Measurements from ENCODE around the gene OSBPL6.

OSBPL6 gene

DNA sequence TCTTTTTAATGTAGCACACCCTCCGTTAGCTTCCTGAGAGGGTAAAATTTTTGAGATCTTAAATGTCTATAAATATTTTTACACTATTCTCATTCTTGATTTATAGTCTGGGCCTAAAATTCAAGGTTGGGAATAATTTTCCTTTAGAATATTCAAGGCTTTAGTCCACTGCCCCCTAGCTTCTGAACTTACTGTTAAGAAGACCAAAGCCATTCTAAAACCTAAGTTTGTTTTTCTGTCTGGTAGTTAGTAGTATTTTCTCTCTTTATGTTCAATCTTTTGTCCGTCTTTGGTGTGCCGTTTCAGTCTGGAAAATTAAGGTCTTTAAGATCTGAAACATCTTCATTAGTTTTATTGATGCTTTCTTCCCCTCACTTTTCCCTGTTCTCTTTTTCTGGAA is 14.5 kb downstream of the OSBPL6 start:
- no peak overlapping the region for H3K4me3 Mint-ChIP-seq
- H3K36me3 Mint-ChIP-seq (ENCODE audit: low read depth) = no peaks in the 10 kb centered on the region
- H3K9me3 Mint-ChIP-seq = no peaks in the 10 kb centered on the region
- no peaks in the 10 kb centered on the region for H3K4me1 Mint-ChIP-seq (ENCODE audit: low read depth)
- H3K27ac Mint-ChIP-seq = no peak overlapping the region
- H3K27me3 Mint-ChIP-seq (ENCODE audit: low read depth) = peaks cover 22% of the 10 kb centered on the region

DNA sequence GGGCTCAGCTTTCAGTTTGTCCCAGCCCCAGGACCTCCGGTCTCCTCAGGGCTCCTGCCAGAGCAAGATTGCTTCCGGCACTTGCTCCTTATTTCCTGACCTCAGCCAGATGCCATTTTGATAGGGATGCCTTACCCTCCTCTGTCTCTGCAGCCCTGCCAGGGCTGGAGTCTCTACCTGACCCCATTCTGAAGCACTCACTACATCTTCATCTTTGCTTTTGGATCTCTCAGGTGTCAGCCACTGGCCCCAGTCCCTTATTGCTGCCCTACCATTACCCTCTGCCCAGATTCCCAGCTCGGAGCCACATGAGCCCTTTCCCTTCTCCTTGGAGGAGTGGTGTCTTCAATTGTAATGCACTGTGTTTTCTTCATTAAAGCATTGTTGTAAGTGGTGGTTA is 17.1 kb downstream of the OSBPL6 start:
- H3K4me1 Mint-ChIP-seq (ENCODE audit: low read depth) = no peaks in the 10 kb centered on the region
- H3K27me3 Mint-ChIP-seq (ENCODE audit: low read depth) = peaks cover 28% of the 10 kb centered on the region
- no peaks in the 10 kb centered on the region for H3K36me3 Mint-ChIP-seq (ENCODE audit: low read depth)
- H3K27ac Mint-ChIP-seq = no peak overlapping the region
- no peak overlapping the region for H3K4me3 Mint-ChIP-seq
- no peaks in the 10 kb centered on the region for H3K9me3 Mint-ChIP-seq

DNA sequence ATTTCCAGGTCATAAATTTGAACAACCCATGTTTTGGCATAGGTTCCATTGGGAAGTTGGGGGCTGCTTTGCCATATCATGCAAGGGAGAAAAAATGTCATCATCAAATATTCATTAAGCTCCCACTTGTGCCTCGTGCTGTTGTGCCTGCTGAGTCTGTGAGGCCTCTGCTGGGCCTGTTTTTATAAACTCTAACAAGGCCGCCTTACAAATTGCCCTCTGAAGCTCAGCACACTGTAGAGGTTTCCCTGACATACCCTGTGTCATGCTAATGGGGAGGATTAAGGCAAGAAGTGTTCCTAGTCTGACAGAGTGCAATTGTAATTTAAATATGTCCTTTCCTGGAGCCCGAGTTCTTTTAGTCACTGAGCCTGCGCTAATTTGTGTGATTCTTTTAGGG is 17.6 kb downstream of the OSBPL6 start:
- H3K27me3 Mint-ChIP-seq (ENCODE audit: low read depth) = peaks cover 27% of the 10 kb centered on the region
- no peak overlapping the region for H3K4me3 Mint-ChIP-seq
- H3K4me1 Mint-ChIP-seq (ENCODE audit: low read depth) = no peaks in the 10 kb centered on the region
- no peaks in the 10 kb centered on the region for H3K36me3 Mint-ChIP-seq (ENCODE audit: low read depth)
- no peaks in the 10 kb centered on the region for H3K9me3 Mint-ChIP-seq
- H3K27ac Mint-ChIP-seq = no peak overlapping the region

DNA sequence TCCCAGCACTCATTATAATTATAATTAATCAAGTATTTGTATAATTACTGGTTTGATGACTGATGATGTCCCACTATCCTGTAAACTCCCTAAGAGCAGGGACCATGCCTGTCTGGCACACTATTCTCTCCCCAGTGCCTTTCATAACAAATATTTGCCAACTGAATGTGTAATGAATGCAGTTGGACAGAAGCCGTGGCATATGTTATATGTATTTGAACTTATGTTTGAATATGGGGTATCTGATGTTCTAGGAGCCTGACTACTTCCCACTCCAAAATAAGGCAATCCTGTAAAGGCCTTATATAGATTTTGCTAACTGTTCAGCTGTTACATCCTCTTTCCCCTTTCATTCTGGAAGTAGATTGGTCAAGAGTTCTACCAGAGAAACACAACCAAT is 19.7 kb downstream of the OSBPL6 start:
- H3K36me3 Mint-ChIP-seq (ENCODE audit: low read depth) = no peaks in the 10 kb centered on the region
- no peak overlapping the region for H3K27ac Mint-ChIP-seq
- H3K27me3 Mint-ChIP-seq (ENCODE audit: low read depth) = peaks cover 16% of the 10 kb centered on the region

DNA sequence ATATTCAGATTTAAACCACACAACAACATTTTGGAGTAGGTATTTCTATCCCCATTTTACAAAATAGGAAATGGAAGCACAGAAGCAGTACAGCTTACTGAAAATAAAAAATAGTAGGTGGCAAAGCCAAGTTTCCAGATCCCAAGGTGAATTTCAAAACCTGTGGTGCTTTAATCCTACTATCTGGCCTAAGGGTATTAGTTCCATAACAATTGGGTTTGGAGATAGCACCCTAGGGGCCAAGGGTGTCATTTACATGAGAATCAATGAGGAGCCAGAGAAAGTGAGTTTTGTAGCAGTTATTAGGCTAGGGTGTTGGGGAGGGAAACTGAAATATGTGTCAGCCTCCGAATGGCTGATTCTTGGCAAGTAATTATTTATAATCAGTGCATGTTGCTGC is 24.9 kb downstream of the OSBPL6 start:
- no peaks in the 10 kb centered on the region for H3K36me3 Mint-ChIP-seq (ENCODE audit: low read depth)
- peaks cover 21% of the 10 kb centered on the region for H3K27me3 Mint-ChIP-seq (ENCODE audit: low read depth)
- no peak overlapping the region for H3K27ac Mint-ChIP-seq

More for the DNA sequence above, 19.7 kb downstream of the OSBPL6 start:
- Mint-ChIP-seq H3K9me3 (no peaks in the 10 kb centered on the region), H3K4me3 (no peak overlapping the region), H3K4me1 (ENCODE audit: low read depth) (no peaks in the 10 kb centered on the region)

DNA sequence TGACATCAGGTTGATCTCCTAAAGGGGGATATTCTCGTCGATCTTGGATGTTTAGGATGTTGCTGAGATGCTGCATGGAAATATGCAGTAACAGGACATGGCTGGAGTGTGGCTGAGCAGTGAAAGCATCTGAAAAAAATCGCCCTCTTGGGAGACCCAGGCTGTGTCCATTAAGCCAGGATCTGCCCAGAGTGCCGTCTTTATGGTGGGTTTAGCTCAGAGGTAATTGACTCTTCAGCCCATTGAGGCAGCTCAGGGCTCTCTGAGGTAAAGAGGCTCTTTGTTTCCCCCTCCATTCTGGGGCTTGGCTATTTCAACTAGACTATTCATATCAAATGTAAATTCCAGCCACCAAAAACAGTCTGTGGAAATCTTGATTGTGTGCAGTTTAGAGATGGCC is 26.5 kb downstream of the OSBPL6 start:
- Mint-ChIP-seq H3K36me3 (ENCODE audit: low read depth) (no peaks in the 10 kb centered on the region), H3K27me3 (ENCODE audit: low read depth) (peaks cover 15% of the 10 kb centered on the region), H3K27ac (no peak overlapping the region)

More for the DNA sequence above, 24.9 kb downstream of the OSBPL6 start:
- Mint-ChIP-seq H3K4me3 (no peak overlapping the region), H3K4me1 (ENCODE audit: low read depth) (no peaks in the 10 kb centered on the region), H3K9me3 (no peaks in the 10 kb centered on the region)

DNA sequence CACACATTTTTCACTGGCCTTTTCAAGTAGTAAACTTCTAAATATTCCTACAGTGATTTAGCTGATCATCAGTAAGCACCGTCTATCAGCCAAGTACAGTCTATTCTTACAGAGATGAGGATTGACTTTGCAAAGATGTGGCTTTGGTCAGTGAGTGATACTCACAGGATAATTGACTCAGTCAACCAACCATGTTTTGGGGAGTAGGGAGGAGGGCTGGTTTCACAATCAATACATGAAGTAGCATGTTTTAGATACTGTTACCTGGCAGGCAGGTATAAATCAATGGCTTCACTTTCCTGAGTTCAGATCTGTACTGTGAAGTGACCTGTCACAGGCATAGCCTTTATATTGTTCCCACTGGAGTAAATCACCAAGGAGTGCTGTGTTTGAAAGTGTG is 27.2 kb downstream of the OSBPL6 start:
- Mint-ChIP-seq H3K4me1 (ENCODE audit: low read depth) (no peaks in the 10 kb centered on the region), H3K27ac (no peak overlapping the region), H3K9me3 (no peaks in the 10 kb centered on the region), H3K4me3 (no peak overlapping the region), H3K36me3 (ENCODE audit: low read depth) (no peaks in the 10 kb centered on the region), H3K27me3 (ENCODE audit: low read depth) (peaks cover 15% of the 10 kb centered on the region)

More for the DNA sequence above, 26.5 kb downstream of the OSBPL6 start:
- Mint-ChIP-seq H3K9me3 (no peaks in the 10 kb centered on the region), H3K4me1 (ENCODE audit: low read depth) (no peaks in the 10 kb centered on the region), H3K4me3 (no peak overlapping the region)

DNA sequence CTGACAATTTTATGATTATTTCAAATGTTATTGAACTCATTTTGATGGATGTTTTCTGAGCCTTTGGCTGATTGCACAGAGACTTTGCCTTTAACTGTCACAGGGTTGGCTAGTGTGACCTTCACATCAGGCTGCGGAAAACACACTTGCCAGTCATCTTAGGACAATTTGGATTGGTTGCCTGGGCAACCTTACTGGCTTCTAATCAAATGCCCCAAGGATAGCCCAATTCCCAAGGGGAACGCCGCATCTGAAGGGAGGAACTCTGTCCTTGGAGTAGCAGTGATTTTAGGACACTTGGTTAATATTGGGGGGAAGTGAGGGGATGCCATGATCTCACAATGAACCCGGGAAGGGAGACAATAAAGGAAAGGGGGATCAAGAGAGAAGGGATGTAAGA is 29.5 kb downstream of the OSBPL6 start:
- no peaks in the 10 kb centered on the region for H3K36me3 Mint-ChIP-seq (ENCODE audit: low read depth)
- H3K27ac Mint-ChIP-seq = no peak overlapping the region
- H3K9me3 Mint-ChIP-seq = no peaks in the 10 kb centered on the region
- H3K27me3 Mint-ChIP-seq (ENCODE audit: low read depth) = peaks cover 14% of the 10 kb centered on the region
- no peaks in the 10 kb centered on the region for H3K4me1 Mint-ChIP-seq (ENCODE audit: low read depth)
- no peak overlapping the region for H3K4me3 Mint-ChIP-seq

DNA sequence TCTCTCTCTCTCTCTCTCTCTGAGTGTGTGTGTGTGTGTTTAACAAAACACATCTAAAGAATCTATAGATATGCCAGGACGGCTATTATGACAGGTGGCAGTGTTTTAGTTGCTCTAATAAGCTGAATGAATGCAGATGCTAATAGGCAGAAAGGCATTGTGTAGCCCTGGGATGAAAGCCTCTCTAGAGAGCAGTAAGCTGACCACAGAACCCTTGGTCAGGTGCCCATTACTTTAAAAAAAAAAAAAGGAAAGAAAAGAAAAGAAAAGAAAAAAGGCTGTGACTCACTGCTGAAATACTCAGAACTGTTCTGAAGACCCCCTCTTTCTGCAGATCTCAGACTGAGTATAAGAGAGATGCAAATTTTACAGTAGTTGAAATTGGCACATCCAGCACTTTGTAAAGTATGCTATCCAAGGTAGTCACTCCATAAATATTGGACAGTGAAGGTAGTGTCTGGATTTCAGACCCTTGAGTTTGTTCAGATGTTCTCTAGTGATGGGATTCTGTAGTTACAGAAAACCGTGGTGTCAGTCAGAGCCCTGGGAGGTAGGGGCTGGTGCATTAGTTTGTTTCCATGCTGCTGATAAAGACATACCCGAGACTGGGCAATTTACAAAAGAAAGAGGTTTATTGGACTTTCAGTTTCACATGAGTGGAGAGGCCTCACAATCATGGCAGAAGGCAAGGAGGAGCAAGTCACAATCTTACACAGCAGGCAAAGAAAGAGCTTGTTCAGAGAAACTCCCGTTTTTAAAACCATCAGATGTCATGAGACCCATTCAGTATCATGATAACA is 30.9 kb downstream of the OSBPL6 start:
- H3K36me3 Mint-ChIP-seq (ENCODE audit: low read depth) = no peaks in the 10 kb centered on the region
- H3K27ac Mint-ChIP-seq = no peak overlapping the region
- H3K4me1 Mint-ChIP-seq (ENCODE audit: low read depth) = no peaks in the 10 kb centered on the region
- H3K9me3 Mint-ChIP-seq = no peaks in the 10 kb centered on the region
- H3K4me3 Mint-ChIP-seq = no peak overlapping the region
- H3K27me3 Mint-ChIP-seq (ENCODE audit: low read depth) = peaks cover 15% of the 10 kb centered on the region

DNA sequence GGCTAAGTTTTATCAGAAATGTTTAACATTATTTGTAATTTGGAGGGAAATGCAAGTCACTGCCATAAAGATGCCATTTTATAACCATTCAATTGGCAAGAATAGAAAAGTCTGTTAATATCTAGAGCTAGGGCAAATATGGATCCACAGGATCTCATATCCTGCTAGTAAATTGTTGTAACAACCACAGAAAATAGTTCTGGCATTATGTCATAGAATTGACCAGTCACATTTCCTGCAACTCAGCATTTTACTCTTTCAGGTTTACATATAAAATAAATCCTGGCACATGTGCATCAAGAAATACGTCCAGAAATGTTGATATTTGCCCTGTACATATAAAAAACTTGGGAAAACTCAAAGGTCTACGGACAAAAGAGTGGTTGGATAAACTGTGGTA is 32.9 kb downstream of the OSBPL6 start:
- Mint-ChIP-seq H3K27ac (no peak overlapping the region), H3K9me3 (no peaks in the 10 kb centered on the region), H3K27me3 (ENCODE audit: low read depth) (peaks cover 16% of the 10 kb centered on the region), H3K4me3 (no peak overlapping the region), H3K4me1 (ENCODE audit: low read depth) (no peaks in the 10 kb centered on the region), H3K36me3 (ENCODE audit: low read depth) (no peaks in the 10 kb centered on the region)

DNA sequence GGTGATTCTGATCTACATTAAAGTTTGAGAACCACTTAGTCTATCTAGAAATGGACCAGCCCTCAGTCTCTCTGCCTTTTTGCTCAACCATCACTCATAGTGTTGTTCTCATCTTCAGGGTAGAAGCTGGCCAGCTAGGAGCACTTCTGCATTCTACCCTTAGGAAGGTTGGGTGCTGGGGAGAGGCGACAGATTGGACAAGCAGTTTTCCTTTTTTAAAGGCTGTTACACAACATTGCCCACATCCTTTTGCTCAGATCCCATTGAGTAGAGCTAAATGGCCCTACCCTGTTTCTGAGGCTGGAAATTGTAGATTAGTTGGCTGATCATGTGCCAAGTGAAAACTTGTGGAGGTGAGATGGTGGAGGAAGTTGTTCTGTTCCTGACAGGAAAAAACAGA is 35.6 kb downstream of the OSBPL6 start:
- H3K27me3 Mint-ChIP-seq (ENCODE audit: low read depth) = peaks cover 7% of the 10 kb centered on the region
- no peaks in the 10 kb centered on the region for H3K36me3 Mint-ChIP-seq (ENCODE audit: low read depth)
- H3K27ac Mint-ChIP-seq = no peak overlapping the region
- H3K9me3 Mint-ChIP-seq = no peaks in the 10 kb centered on the region
- no peaks in the 10 kb centered on the region for H3K4me1 Mint-ChIP-seq (ENCODE audit: low read depth)
- no peak overlapping the region for H3K4me3 Mint-ChIP-seq

DNA sequence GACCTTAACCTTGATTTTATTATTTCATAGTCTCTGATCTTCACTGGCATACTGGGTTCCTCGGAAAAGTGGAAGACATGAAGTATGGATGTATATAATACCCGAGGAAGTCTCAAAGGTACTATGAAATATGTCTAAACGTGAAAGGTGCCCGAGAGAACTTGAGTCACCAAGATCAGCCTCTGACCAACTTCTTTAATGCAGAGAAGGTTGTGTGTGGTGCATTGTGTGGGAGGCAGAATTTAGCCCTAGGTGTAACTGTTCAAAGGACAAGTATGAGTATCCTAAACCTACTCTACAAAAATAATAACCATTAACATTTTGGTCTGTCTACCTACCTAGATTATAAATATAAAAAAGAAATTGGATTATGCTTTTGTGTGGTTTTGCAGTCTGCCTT is 36.1 kb downstream of the OSBPL6 start:
- Mint-ChIP-seq H3K27me3 (ENCODE audit: low read depth) (peaks cover 7% of the 10 kb centered on the region), H3K4me1 (ENCODE audit: low read depth) (no peaks in the 10 kb centered on the region), H3K4me3 (no peak overlapping the region), H3K36me3 (ENCODE audit: low read depth) (no peaks in the 10 kb centered on the region), H3K27ac (no peak overlapping the region), H3K9me3 (no peaks in the 10 kb centered on the region)

DNA sequence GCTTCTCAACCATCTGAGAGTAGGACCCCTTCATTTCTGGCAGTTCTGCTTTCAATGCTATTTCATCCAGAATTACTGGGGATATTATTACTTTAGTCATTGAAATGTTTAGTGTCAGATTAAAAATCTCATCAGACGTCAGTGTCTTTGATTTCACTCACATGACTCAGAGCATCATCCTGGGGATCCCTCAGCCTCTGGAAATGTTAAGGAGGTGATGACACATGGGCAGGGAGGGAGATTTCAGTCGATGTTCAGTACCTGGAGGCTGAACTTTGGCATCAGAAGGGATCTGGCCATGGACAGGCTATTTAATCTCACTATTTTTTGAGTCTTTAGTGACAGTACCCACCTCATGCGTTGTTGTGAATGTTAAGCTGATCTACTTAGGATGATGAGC is 39.1 kb downstream of the OSBPL6 start:
- no peaks in the 10 kb centered on the region for H3K4me1 Mint-ChIP-seq (ENCODE audit: low read depth)
- H3K27me3 Mint-ChIP-seq (ENCODE audit: low read depth) = peaks cover 14% of the 10 kb centered on the region
- H3K36me3 Mint-ChIP-seq (ENCODE audit: low read depth) = no peaks in the 10 kb centered on the region
- H3K9me3 Mint-ChIP-seq = no peaks in the 10 kb centered on the region
- H3K4me3 Mint-ChIP-seq = no peak overlapping the region
- H3K27ac Mint-ChIP-seq = no peak overlapping the region

DNA sequence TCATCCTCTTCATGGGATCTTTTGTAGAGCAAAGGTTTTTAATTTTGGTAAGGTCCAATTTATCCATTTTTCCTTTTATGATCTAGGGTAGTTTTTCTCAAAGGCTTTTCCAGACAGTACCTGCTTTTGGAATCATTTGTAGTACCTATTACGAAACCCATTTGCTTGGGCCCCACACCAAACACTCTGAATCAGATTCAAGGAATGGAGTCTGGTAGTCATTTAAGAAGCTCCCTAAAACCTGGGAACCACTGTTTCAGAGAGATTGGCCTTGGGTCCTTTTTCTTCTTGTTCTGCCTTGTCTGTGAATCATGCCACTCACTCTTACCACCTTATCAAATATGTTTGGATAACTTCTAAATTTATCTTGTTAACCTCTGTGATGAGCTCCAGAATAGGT is 40.3 kb downstream of the OSBPL6 start:
- Mint-ChIP-seq H3K9me3 (no peaks in the 10 kb centered on the region), H3K36me3 (ENCODE audit: low read depth) (no peaks in the 10 kb centered on the region), H3K27me3 (ENCODE audit: low read depth) (peaks cover 14% of the 10 kb centered on the region), H3K4me3 (no peak overlapping the region), H3K27ac (no peak overlapping the region), H3K4me1 (ENCODE audit: low read depth) (no peaks in the 10 kb centered on the region)

DNA sequence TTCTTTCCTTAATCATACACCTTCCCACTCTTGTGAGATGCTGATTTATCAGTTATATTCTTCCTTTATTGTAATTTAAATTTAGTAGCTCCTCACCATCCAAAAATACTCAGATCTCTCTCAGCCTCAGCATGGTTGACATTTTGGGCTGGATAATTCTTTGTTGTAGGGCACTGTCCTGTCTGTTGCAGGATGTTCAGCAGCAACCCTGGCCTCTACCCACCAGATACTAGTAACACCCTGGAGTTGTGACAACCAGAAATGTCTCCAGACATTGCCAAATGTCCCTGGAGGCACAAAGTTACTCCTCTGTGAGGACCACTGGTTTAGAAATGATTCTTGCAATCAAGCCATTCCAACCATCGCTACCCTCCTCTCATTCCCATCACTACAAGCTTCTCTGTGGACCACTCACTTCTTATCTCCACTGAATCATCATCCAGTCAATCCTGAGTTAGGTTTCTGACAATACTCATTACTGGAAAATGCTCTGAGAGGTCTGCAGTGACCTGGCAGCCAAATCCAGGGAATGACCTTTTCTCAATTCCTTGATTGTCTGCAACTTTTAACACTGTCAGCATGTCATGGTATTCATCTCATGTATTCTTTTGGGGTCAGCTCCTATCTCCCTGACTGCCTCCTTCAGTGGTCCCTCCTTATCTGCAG is 43.3 kb downstream of the OSBPL6 start:
- Mint-ChIP-seq H3K4me1 (ENCODE audit: low read depth) (no peaks in the 10 kb centered on the region), H3K27ac (no peak overlapping the region), H3K9me3 (no peaks in the 10 kb centered on the region), H3K36me3 (ENCODE audit: low read depth) (no peaks in the 10 kb centered on the region), H3K27me3 (ENCODE audit: low read depth) (peaks cover 10% of the 10 kb centered on the region), H3K4me3 (no peak overlapping the region)

All from T-helper 1 cell treated with Interleukin-12 subunit alpha and Interleukin-12 subunit beta and Interleukin-4 antibody, amounts not matched to agents 30 μg/mL and 1 μg/mL, for 36 hours (primary cell).